Upper lobe of right lung (tissue), 1 donor: ENCODE data around the gene CTNNA3. TPM values are rescaled to one million over a fixed set of nuclear protein-coding genes. Genes with fewer than 3 reads are reported as not detected.

ENCODE experiments used
- ATAC-seq: fragments of 200-7000 bp; cut with Tn5 transposase; one replicate; pipeline ENCODE4 v1.9.1; 2020; ENCODE audit warnings: mild to moderate bottlenecking, moderate library complexity
- DNase-seq: peaks from one replicate; pipeline ENCODE4 v3.0.0-alpha.2; 2020
- H3K27ac ChIP-seq: fragments of 200-600 bp; one replicate; pipeline ENCODE4 v1.8.0; 2022
- H3K27me3 ChIP-seq: fragments of 200-600 bp; one replicate; pipeline ENCODE4 v1.8.0; 2022; ENCODE audit warnings: mild to moderate bottlenecking
- H3K36me3 ChIP-seq: fragments of 200-600 bp; one replicate; pipeline ENCODE4 v1.8.0; 2022
- H3K4me1 ChIP-seq: fragments of 200-600 bp; one replicate; pipeline ENCODE4 v1.8.0; 2022
- H3K4me3 ChIP-seq: fragments of 200-600 bp; one replicate; pipeline ENCODE4 v1.8.0; 2022; ENCODE audit warnings: mild to moderate bottlenecking
- H3K9me3 ChIP-seq: fragments of 200-600 bp; one replicate; pipeline ENCODE4 v1.8.0; 2022
- CTCF ChIP-seq: fragments of 200-600 bp; IDR thresholded peaks from one replicate; pipeline ENCODE4 v1.8.0; 2022; ENCODE audit warnings: antibody characterized with exemption
- intact Hi-C: fragments of 100-400 bp; cut with DNase I; formaldehyde crosslinking; loops from one replicate; pipeline ENCODE4 v1.11.0; 2022
- total RNA-seq: library from RNA; stranded (reverse); fragmentation: NEBNext Ultra II Directional; extraction: Animal tissue kit (Norgen Biotek cat#: 25700); gene quantifications from one replicate; pipeline ENCODE4 v1.2.1, GENCODE V29; 2021
- donor health status: DM: no; HTN: yes; CAD: no; lungs with severe emphysema.

The CTNNA3 gene
- total RNA-seq, 1 donor from 2014 or later, result 0.67 TPM

GRCh38 chr10:66301078-66301477, 1394.9 kb downstream of the CTNNA3 start:
- H3K36me3 ChIP-seq, result no peaks in the 10 kb centered on the region
- DNase-seq, result no peak
- no peaks in the 10 kb centered on the region for H3K4me1 ChIP-seq
- intact Hi-C loops, result no loop called here
- no peak for ATAC-seq
- no peak overlapping the region for H3K4me3 ChIP-seq
- H3K27ac ChIP-seq, result no peak overlapping the region
- TF ChIP-seq CTCF, result no peak
- H3K27me3 ChIP-seq, result no peaks in the 10 kb centered on the region
- H3K9me3 ChIP-seq, result no peaks in the 10 kb centered on the region

- H3K9me3 ChIP-seq, result no peaks in the 10 kb centered on the region
- H3K36me3 ChIP-seq, result no peaks in the 10 kb centered on the region
- ATAC-seq (no peak), DNase-seq (no peak)
- no peaks in the 10 kb centered on the region for H3K27me3 ChIP-seq
- TF ChIP-seq CTCF, result no peak
- no peak overlapping the region for H3K4me3 ChIP-seq
- intact Hi-C loops, result no loop called here
- no peaks in the 10 kb centered on the region for H3K4me1 ChIP-seq
- no peak overlapping the region for H3K27ac ChIP-seq
Measured at GRCh38 chr10:66295602-66296001, 1400.4 kb downstream of the CTNNA3 start.

GRCh38 chr10:66294538-66294937, 1401.5 kb downstream of the CTNNA3 start:
- Histone ChIP-seq H3K9me3 (no peaks in the 10 kb centered on the region), H3K27ac (no peak overlapping the region), H3K36me3 (no peaks in the 10 kb centered on the region), H3K27me3 (no peaks in the 10 kb centered on the region), H3K4me1 (no peaks in the 10 kb centered on the region), H3K4me3 (no peak overlapping the region)
- no peak for TF ChIP-seq CTCF
- intact Hi-C loops, result no loop called here
- ATAC-seq, result no peak
- DNase-seq, result no peak

GRCh38 chr10:66292922-66293321, 1403.1 kb downstream of the CTNNA3 start:
- Histone ChIP-seq H3K27ac (no peak overlapping the region), H3K4me3 (no peak overlapping the region), H3K36me3 (no peaks in the 10 kb centered on the region), H3K9me3 (no peaks in the 10 kb centered on the region), H3K4me1 (no peaks in the 10 kb centered on the region), H3K27me3 (no peaks in the 10 kb centered on the region)
- intact Hi-C loops, result no loop called here
- TF ChIP-seq CTCF, result no peak
- ATAC-seq, result no peak
- DNase-seq, result no peak

GRCh38 chr10:66292456-66292855, 1403.5 kb downstream of the CTNNA3 start:
- Histone ChIP-seq H3K27ac (no peak overlapping the region), H3K36me3 (no peaks in the 10 kb centered on the region), H3K4me1 (no peaks in the 10 kb centered on the region), H3K9me3 (no peaks in the 10 kb centered on the region), H3K4me3 (no peak overlapping the region), H3K27me3 (no peaks in the 10 kb centered on the region)
- TF ChIP-seq CTCF, result no peak
- DNase-seq (no peak), ATAC-seq (no peak)
- intact Hi-C loops, result no loop called here

GRCh38 chr10:66291133-66291532, 1404.9 kb downstream of the CTNNA3 start:
- Histone ChIP-seq H3K27me3 (no peaks in the 10 kb centered on the region), H3K9me3 (no peaks in the 10 kb centered on the region), H3K4me1 (no peaks in the 10 kb centered on the region), H3K27ac (no peak overlapping the region), H3K4me3 (no peak overlapping the region), H3K36me3 (no peaks in the 10 kb centered on the region)
- ATAC-seq, result no peak
- intact Hi-C loops, result no loop called here
- no peak for DNase-seq
- no peak for TF ChIP-seq CTCF
